MM.1S (cell line): ENCODE measurements around the gene CLEC4C.
"Not testable (repeated sequence)": the region's sequence is repeated elsewhere in the genome, so short reads cannot be mapped to it uniquely, and the experiment has no call there.

Source experiments
- DNase-seq: peaks from one replicate; pipeline ENCODE4 v3.0.0-alpha.2; 2015
- H2AFZ ChIP-seq: fragments of 300-600 bp; sonication (generic); 2 replicates; pipeline ENCODE4 v1.6.0; 2016; ENCODE audit warnings: antibody characterized with exemption, low read length
- H3F3A ChIP-seq: fragments of 300-600 bp; sonication (generic); 2 replicates; pipeline ENCODE4 v1.6.1; 2016; ENCODE audit warnings: mild to moderate bottlenecking, antibody characterized with exemption, low read length, moderate library complexity, mixed read lengths; ENCODE audit not compliant: insufficient read depth
- H3K27ac ChIP-seq: fragments of 300-600 bp; sonication (generic); 2 replicates; pipeline ENCODE4 v1.5.1; 2016; ENCODE audit warnings: mild to moderate bottlenecking, low read length
- H3K27me3 ChIP-seq: fragments of 300-600 bp; sonication (generic); replicated peaks from 2 replicates; pipeline ENCODE4 v1.6.0; 2016; ENCODE audit warnings: low read length; ENCODE audit not compliant: insufficient read depth
- H3K36me3 ChIP-seq: fragments of 300-600 bp; sonication (generic); replicated peaks from 2 replicates; pipeline ENCODE4 v1.6.1; 2016; ENCODE audit warnings: mild to moderate bottlenecking, low read length, mixed read lengths; ENCODE audit not compliant: insufficient read depth
- H3K4me1 ChIP-seq: fragments of 300-600 bp; sonication (generic); 2 replicates; pipeline ENCODE4 v1.6.1; 2016; ENCODE audit warnings: low read length, mixed read lengths
- H3K4me2 ChIP-seq: fragments of 300-600 bp; sonication (generic); 2 replicates; pipeline ENCODE4 v1.6.0; 2016; ENCODE audit warnings: low read depth, low read length
- H3K4me3 ChIP-seq: fragments of 300-600 bp; sonication (generic); 2 replicates; pipeline ENCODE4 v1.5.1; 2016; ENCODE audit warnings: low read length, mixed read lengths
- H3K79me2 ChIP-seq: fragments of 300-600 bp; sonication (generic); 2 replicates; pipeline ENCODE4 v1.6.1; 2016; ENCODE audit warnings: mixed run types, low read length, mixed read lengths
- H3K9ac ChIP-seq: fragments of 300-600 bp; sonication (generic); 2 replicates; pipeline ENCODE4 v1.6.1; 2016; ENCODE audit warnings: low read length, mixed read lengths
- H3K9me2 ChIP-seq: fragments of 300-600 bp; sonication (generic); replicated peaks from 2 replicates; pipeline ENCODE4 v1.6.1; 2016; ENCODE audit warnings: mild to moderate bottlenecking, low read length, mixed read lengths; ENCODE audit not compliant: insufficient read depth
- H3K9me3 ChIP-seq: fragments of 300-600 bp; sonication (generic); replicated peaks from 2 replicates; pipeline ENCODE4 v1.6.1; 2016; ENCODE audit warnings: mild to moderate bottlenecking, low read length, mixed read lengths; ENCODE audit not compliant: insufficient read depth
- H4K20me1 ChIP-seq: fragments of 300-600 bp; sonication (generic); 2 replicates; pipeline ENCODE4 v1.6.1; 2016; ENCODE audit warnings: mild to moderate bottlenecking, low read length, moderate library complexity, mixed read lengths; ENCODE audit not compliant: insufficient read depth
- CTCF ChIP-seq: fragments of 300-600 bp; sonication (generic); IDR thresholded peaks from 2 replicates; pipeline ENCODE4 v1.5.1; 2016; ENCODE audit warnings: antibody characterized with exemption, low read length, mixed read lengths
- EZH2 ChIP-seq: fragments of 300-600 bp; sonication (generic); optimal IDR thresholded peaks from 2 replicates; pipeline ENCODE3; 2017; ENCODE audit warnings: low read depth, mild to moderate bottlenecking, antibody characterized with exemption, low read length, mixed read lengths
- EZH2phosphoT487 ChIP-seq: fragments of 300-600 bp; sonication (generic); IDR thresholded peaks from 2 replicates; pipeline ENCODE4 v1.6.1; 2018; ENCODE audit warnings: antibody characterized with exemption, low read length

Gene CLEC4C

DNA sequence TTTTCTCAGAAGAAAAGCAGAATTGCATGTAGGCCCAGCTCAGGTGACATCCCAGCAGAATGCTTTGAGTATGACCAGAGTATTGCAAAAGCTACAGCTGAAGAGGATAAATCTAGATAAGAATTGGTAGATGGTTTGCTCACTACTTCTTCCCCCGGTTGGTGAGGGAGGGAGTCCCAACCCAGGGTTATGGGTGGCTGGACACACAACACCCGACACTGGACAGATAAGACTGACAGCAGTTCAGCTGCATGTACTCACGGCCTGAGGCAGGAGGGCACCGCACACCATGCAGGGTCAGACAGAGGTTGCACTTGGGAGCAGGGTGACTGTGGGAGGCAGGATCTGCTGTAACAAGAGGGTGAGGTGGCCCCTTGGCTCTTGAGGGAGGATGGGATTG lies 1.7 kb upstream of the CLEC4C start:
- Histone ChIP-seq H3K4me1 (no peaks in the 10 kb centered on the region), H3K4me3 (no peak overlapping the region), H3K9me2 (no peaks in the 10 kb centered on the region), H3K9me3 (no peaks in the 10 kb centered on the region), H3K27me3 (no peaks in the 10 kb centered on the region), H3K4me2 (no peak overlapping the region), H3K9ac (no peak overlapping the region), H3K79me2 (no peaks in the 10 kb centered on the region), H2AFZ (no peak overlapping the region), H3K27ac (no peak overlapping the region), H3K36me3 (no peaks in the 10 kb centered on the region), H3F3A (no peaks in the 10 kb centered on the region), H4K20me1 (no peaks in the 10 kb centered on the region)
- no peak for DNase-seq
- TF ChIP-seq CTCF (no peak), EZH2phosphoT487 (no peak), EZH2 (no peak)

DNA sequence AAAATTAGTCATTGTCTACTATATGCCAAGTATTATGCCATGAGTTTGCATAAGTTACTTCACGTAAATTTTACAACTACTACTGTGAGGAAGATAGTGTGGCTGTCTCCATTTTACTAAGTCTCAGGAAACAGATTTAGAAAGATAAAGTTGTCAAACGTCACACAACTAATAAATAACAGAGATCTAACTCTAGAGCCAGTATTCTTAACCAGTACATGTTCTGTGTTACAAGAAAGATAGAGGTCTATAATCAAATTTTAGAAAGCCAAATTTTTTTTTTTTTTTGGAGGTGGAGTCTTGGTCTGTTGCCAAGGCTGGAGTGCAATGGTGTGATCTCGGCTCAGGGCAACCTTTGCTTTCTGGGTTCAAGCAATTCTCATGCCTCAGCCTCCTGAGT lies 14.2 kb downstream of the CLEC4C start:
- Histone ChIP-seq H3K9ac (no peak overlapping the region), H3K79me2 (no peaks in the 10 kb centered on the region), H4K20me1 (no peaks in the 10 kb centered on the region), H2AFZ (no peak overlapping the region), H3K9me2 (no peaks in the 10 kb centered on the region), H3K27me3 (no peaks in the 10 kb centered on the region), H3K36me3 (no peaks in the 10 kb centered on the region), H3K4me2 (no peak overlapping the region), H3K4me3 (no peak overlapping the region), H3F3A (no peaks in the 10 kb centered on the region), H3K9me3 (no peaks in the 10 kb centered on the region), H3K4me1 (no peaks in the 10 kb centered on the region), H3K27ac (no peak overlapping the region)
- TF ChIP-seq EZH2: no peak
- TF ChIP-seq CTCF: no peak
- no peak for TF ChIP-seq EZH2phosphoT487
- no peak for DNase-seq

DNA sequence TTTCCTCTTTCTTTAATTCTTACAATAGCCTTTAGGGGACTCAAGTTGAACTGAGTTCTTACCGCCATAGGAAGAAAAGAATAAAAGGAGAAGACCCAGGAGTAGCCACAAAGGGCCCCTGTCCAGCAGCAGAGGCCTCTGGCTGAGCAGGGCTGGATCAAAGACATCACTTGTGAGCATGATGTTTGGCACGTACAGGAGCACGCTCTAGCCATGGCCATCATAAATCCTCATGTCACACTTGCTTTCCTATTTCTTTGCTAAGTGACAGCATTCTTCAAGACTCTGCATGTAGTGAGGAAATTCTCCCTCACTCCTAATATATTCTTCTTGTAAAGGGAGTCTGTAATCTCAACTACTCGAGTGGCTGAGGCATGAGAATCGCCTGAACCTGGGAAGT lies 15.7 kb downstream of the CLEC4C start:
- DNase-seq: no peak
- TF ChIP-seq CTCF: no peak
- TF ChIP-seq EZH2phosphoT487: no peak
- TF ChIP-seq EZH2: no peak

DNA sequence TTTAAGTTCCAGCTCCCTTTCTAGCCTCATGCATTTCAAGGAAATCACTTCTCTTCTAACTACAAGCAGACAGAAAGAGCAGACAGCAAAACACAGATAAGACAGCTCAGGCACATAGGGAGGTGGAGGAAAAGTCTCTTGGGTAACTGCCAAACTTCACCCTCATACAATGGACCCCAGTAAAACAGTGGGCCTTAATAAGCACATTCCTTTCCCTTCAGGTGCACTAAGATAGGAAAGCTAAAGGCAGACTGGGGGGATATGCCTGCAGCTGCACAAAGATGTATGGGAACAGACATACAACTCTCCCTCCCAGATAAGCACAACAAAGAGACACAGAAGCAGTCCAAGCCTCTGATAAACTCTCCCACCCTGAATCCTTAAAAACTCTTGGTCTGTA lies 16.2 kb downstream of the CLEC4C start:
- H3K4me3 ChIP-seq, H3K36me3 ChIP-seq: not testable (repeated sequence)

More for the DNA sequence above, 15.7 kb downstream of the CLEC4C start:
- no peak overlapping the region for H3K27ac ChIP-seq
- H3K9me2 ChIP-seq: no peaks in the 10 kb centered on the region
- no peaks in the 10 kb centered on the region for H3K4me1 ChIP-seq
- H3K9me3 ChIP-seq: no peaks in the 10 kb centered on the region
- no peaks in the 10 kb centered on the region for H3K27me3 ChIP-seq
- H3K9ac ChIP-seq: no peak overlapping the region
- no peak overlapping the region for H2AFZ ChIP-seq
- H3K79me2 ChIP-seq: no peaks in the 10 kb centered on the region
- H3K4me2 ChIP-seq: no peak overlapping the region
- H3K36me3 ChIP-seq: no peaks in the 10 kb centered on the region
- H3F3A ChIP-seq: no peaks in the 10 kb centered on the region
- no peak overlapping the region for H3K4me3 ChIP-seq
- H4K20me1 ChIP-seq: no peaks in the 10 kb centered on the region

More for the DNA sequence above, 16.2 kb downstream of the CLEC4C start:
- not testable (repeated sequence) for H3K27me3 ChIP-seq, H3K9ac ChIP-seq, H3K79me2 ChIP-seq, H3K4me1 ChIP-seq, H3F3A ChIP-seq, H4K20me1 ChIP-seq, H3K27ac ChIP-seq, H3K4me2 ChIP-seq, DNase-seq, H2AFZ ChIP-seq, H3K9me3 ChIP-seq, H3K9me2 ChIP-seq
